Activated T-cell treated with anti-CD3 and anti-CD28 coated beads for 1 hour (primary cell): ENCODE data around the gene NPY4R2.
"Not testable (repeated sequence)": the region's sequence is repeated elsewhere in the genome, so short reads cannot be mapped to it uniquely, and the experiment has no call there.

Experiments used
- DNase-seq: peaks from one replicate; pipeline ENCODE4 v3.0.0-alpha.2; 2020; ENCODE audit warnings: low read depth

Gene NPY4R2

GRCh38 chr10:47918475-47918874, at the start of gene NPY4R2:
Gene NPY4R2 (plus strand): TSS chr10:47918662. CDS start chr10:47921988, 3,326 bp downstream.
- DNase-seq = not testable (repeated sequence)

- not testable (repeated sequence) for DNase-seq
Measured at GRCh38 chr10:47870887-47871286, 47.6 kb upstream of the NPY4R2 start.

- DNase-seq = not testable (repeated sequence)
Measured at GRCh38 chr10:47871485-47872180, 46.8 kb upstream of the NPY4R2 start.

- not testable (repeated sequence) for DNase-seq
Measured at GRCh38 chr10:47872236-47872635, 46.2 kb upstream of the NPY4R2 start.

DNA sequence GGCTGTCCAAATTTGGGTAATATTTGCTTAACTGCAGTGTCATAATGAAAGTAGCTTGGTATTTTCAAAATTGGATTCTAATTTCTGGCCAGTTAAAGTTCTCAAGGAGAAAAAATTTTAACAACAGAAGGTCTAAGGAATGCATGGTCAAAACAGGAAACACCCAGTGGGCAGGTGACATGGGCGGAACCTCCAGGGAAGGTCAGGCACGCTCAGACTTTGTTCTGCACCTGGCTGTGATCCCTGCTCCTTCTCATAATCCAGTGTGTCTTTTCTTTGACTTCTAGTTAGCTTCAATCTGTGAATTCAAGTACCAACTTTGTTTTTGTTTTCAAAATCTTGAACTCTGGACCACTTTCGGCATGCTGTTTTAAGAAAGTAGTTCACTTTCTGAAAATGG, 34.2 kb upstream of the NPY4R2 start:
- DNase-seq = not testable (repeated sequence)

GRCh38 chr10:47884934-47885333, 33.5 kb upstream of the NPY4R2 start:
- DNase-seq = not testable (repeated sequence)

GRCh38 chr10:47886356-47886755, 32.1 kb upstream of the NPY4R2 start:
- DNase-seq = not testable (repeated sequence)

DNA sequence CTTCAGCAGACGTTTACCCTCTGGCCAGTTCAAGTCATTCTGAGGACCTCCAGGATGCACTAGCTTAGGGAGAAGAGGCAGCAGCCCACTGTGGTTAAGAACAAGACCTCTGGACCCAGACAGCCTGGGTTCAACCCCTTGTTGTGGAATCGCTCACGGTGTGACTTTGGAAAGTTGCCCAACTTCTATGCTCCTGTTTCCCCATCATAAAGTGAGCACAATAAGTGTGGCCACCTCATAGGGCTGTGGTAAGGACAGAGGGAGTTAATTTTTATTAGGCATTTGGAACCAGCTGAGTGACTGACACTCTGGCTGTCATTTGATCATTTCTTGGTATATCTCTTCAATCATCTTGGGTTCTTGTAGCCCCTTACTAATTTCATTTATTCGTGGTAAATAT, 31.6 kb upstream of the NPY4R2 start:
- DNase-seq = not testable (repeated sequence)

DNA sequence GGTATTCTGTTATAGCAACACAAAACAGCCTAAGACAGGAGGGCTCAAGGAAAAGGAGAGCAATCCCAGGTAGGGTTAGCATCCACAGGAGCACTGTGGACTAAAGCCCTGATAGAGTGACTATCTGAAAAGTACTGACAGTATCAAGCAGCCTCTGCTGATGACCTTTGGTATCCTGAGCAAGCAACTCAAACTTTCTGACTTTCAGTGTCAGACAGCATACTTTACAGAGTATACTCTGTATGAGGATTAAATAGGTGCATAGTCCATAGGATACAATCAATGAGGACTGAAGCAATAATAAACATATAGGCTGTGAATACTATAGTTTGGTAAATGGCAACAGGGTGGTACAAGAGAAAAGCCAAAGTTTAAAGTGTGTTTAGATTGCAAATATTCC, 27.7 kb upstream of the NPY4R2 start:
- DNase-seq = not testable (repeated sequence)

DNA sequence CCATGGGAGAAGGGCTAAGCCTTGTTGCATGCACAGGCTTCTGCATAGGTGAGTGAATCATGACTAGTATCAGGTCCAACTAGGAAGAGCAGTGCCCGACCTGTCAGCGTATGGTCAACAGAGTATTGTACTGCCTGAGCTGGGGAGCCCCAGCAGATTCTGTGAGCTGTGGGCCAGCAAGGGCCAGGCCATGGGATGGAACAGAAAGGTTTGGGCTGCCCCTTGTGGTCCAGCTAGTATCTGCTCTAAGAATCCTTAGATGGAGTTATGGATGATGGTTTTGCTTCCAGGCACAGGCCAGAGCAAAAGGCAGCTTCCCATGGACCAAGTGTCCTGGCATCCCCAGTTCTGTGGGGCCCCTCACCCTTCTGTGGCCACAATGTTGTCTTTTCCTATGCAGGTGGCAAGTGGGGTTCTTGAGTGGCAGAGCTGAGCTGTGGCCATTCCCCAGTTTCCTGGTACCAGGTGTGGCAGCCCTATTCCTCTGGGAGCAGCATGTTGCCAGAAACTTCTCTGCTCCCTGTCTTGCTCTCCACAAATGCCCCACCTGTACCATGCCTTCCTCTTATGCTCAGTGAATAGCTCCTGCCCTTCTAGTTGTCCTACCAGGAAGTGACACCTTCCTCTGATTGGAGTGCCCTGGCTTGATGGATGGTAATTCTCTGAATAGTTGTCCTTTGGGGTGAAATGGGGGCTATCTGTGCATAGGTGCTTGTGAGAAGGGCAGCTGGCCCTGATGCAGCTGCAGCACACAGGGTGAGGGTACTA, 25.8 kb upstream of the NPY4R2 start:
- DNase-seq = not testable (repeated sequence)

GRCh38 chr10:47894571-47894970, 23.9 kb upstream of the NPY4R2 start:
- not testable (repeated sequence) for DNase-seq

- DNase-seq = not testable (repeated sequence)
Measured at GRCh38 chr10:47897813-47898212, 20.6 kb upstream of the NPY4R2 start.

GRCh38 chr10:47909333-47909732, 9.1 kb upstream of the NPY4R2 start:
- not testable (repeated sequence) for DNase-seq

DNA sequence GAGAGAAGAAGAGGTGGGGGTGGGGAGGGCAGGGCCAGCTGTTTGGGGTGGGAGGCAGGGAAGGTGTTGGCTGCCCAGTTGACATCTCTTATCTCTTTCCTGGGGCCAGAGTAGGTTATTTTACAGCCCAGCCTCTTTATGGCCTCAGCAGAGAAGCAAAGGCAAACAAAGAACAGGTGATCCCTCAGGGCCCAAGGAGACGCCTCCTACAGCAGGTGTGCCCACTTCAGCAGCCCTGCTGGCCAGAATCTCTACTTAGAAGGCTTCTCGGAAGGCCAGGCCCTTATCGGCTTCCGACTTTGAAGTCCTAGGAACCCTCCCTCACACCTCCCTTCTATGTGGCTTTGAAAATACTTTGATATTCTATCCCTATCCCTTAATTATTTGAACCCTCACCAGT, 8.0 kb upstream of the NPY4R2 start:
- not testable (repeated sequence) for DNase-seq

GRCh38 chr10:47914052-47914451, 4.4 kb upstream of the NPY4R2 start:
- not testable (repeated sequence) for DNase-seq

GRCh38 chr10:47915849-47916548, 2.5 kb upstream of the NPY4R2 start:
- not testable (repeated sequence) for DNase-seq

GRCh38 chr10:47920610-47921009, 2.1 kb downstream of the NPY4R2 start:
- DNase-seq = not testable (repeated sequence)

- not testable (repeated sequence) for DNase-seq
Measured at GRCh38 chr10:47922503-47922902, 4.0 kb downstream of the NPY4R2 start.

DNA sequence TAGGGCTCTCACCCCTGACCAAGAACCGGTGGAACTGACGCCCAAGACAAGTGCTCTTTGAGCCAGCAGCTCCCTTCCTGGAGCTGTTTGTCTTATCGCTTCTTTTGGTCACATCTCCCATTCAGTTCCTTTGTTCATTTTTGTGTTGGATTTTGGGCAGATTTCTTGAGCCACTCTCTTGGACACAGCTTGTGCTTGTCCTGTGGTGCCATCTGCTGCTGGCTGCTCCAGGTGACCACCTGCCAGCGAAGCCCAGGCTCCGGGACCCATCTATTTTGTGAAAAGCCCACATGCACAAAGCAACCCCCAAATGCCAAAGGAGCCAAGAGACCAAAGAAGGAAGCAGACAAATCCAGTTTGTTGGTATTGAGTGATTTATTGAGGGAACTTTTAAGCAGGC, 6.2 kb downstream of the NPY4R2 start:
- DNase-seq = not testable (repeated sequence)

GRCh38 chr10:47927147-47927916, 8.9 kb downstream of the NPY4R2 start:
- DNase-seq = not testable (repeated sequence)

- not testable (repeated sequence) for DNase-seq
Measured at GRCh38 chr10:47928225-47928624, 9.8 kb downstream of the NPY4R2 start.

- DNase-seq = not testable (repeated sequence)
Measured at GRCh38 chr10:47932824-47933223, 14.4 kb downstream of the NPY4R2 start.
